Right ventricle myocardium inferior (tissue), 1 donor: ENCODE data around the gene BBS7. TPM values are rescaled to one million over a fixed set of nuclear protein-coding genes. Genes with fewer than 3 reads are reported as not detected.
A peak's percentile ranks its signal among the peaks of the same experiment; 100 is the strongest.

ENCODE experiments used
- ATAC-seq: fragments of 200-7000 bp; cut with Tn5 transposase; one replicate; pipeline ENCODE4 v1.9.1; 2020; ENCODE audit warnings: mild to moderate bottlenecking, moderate library complexity
- DNase-seq: peaks from one replicate; pipeline ENCODE4 v3.0.0; 2021; ENCODE audit errors: missing footprints
- intact Hi-C: fragments of 100-400 bp; cut with DNase I; formaldehyde crosslinking; loops from one replicate; pipeline ENCODE4 v1.11.0; 2022
- total RNA-seq: library from RNA; stranded (reverse); fragmentation: NEBNext Ultra II Directional; extraction: Animal tissue kit (Norgen Biotek cat#: 25700); gene quantifications from one replicate; pipeline ENCODE4 v1.2.1, GENCODE V29; 2021
- donor health status: DM: no; HTN: yes; CAD: no; lungs with severe emphysema.

BBS7 gene
- total RNA-seq, 1 donor from 2014 or later: 5.4 TPM

DNA sequence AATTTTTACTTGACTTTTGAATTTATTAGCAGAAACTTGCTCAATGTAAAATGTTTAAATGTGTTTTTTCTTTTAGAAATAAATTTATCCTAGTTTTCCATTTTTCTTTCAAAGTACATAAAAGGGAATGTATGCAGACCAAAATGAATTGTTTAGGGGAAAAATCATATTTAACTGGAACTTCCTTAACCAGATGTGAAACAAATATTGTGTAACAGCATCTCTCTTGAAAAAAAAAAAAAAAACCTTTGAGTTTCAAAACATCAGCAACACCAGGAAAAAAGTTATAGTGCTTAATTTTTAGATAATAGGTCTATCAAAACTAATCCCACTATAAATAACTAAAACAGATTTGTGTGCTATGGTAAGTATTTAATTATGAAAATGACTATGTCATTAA, 32.1 kb downstream of the BBS7 start:
- ATAC-seq: no peak
- intact Hi-C loops: no loop called here
- no peak for DNase-seq

DNA sequence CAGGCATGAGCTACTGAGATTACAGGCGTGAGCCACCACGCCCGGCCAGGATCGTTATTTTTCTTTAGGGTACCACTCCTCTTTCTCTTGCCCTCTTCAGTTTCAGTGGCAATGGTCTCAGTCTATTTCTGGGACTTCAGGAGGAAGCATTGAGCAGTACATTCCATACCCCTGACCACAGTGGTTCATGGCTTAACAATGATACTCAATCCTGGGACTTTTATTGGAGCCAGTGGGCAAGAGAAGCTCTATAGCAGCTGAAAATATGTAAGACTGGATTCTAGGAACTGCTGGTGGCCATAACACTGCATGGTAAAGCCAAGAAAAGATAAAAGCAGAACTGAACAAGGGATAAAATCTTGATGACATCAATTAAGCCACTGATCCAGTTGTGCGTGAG, 40.8 kb downstream of the BBS7 start:
- ATAC-seq (no peak), DNase-seq (no peak)
- intact Hi-C loops: no loop called here

DNA sequence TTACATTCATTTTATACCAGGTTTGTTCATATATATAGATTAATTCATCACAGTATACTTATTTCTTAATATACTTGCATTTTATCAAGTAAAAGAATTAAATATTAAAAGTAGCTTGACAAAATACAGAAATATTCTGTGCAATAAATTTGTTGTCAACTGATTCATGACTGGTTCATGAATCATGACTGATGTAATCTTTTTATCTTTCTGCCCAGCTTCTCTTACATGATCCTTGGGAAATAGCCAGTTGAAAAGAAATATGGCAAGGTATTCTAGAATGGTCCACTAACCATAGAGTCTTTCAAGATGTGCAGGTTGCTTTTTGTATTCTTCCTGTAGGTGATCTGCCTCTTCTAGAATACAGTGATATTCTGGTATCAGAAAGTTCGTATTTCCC, 42.4 kb downstream of the BBS7 start:
- no peak for ATAC-seq
- intact Hi-C loops: no loop called here
- no peak for DNase-seq

DNA sequence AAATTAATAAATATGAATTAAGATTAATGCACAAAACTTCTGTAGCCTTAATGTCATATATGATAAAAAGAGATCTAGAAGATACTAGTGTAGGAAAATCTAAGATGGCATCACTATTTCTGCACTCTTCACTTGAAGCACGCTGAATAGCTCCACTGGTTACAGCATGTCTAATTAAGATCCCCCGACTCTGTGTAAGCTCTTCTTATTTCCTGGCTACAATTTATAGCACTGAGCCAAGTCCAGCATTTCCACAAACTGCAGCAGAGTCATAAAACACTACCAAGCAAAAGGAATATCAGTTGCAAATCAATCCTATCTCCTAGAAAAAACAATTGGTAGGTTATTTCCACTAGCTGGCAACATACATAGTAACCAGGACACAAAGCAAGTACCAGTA, 45.3 kb downstream of the BBS7 start:
- intact Hi-C loops: loop anchor here (1.0 to 5.0 kb wide), 2 partner anchors 24 to 128 kb away; partner anchors contain the start of genes ANXA5 and EXOSC9
- ATAC-seq (no peak), DNase-seq (no peak)

GRCh38 chr4:121824171-121824527, 46.1 kb downstream of the BBS7 start:
- intact Hi-C loops: loop anchor here (1.0 to 5.0 kb wide), 2 partner anchors 23 to 127 kb away; partner anchors contain the start of genes ANXA5 and EXOSC9
- ATAC-seq: no peak
- no peak for DNase-seq

DNA sequence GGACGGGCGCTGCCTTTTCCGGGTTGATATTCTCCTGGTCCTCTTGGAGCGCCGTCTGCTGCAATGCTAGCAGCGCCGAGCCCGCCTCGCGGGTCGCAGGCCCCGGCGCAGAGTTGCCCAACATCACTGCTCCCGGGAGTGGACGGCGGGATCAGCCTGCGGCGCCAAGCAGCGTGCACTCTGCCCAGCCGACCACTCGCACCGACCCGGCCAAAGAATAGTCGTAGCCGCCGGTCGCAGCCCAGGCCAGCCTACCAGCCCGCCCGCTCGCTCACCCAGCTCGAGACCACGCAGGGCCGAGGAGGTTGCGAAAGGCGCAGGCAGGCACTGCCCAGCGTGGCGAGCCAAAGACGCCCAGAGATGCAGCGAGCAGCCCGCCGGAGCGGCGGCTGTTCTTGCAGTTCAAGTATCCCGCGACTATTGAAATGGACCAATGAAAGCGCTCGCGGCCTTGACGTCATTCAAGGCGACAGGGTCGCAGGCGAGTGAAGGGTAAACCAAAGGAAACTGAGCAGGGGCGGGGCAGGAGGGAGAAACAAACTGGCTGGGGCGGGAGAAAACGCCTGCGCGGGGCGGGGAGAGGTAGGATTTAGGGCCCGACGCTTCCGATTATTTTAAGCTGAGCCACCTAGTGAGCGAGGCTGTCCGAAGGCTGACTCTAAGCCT, 46.6 kb downstream of the BBS7 start, which contains the start of gene CCNA2:
Gene CCNA2, minus strand, starts transcription at position 379 of the 666 bp plus-strand sequence. Its CDS starts 255 bp downstream, at position 124.
- DNase-seq (peak; percentile 98), ATAC-seq (peak; percentile 100)
- intact Hi-C loops: loop anchor here (1.0 to 5.0 kb wide), 2 partner anchors 22 to 126 kb away; partner anchors contain the start of genes ANXA5 and EXOSC9

DNA sequence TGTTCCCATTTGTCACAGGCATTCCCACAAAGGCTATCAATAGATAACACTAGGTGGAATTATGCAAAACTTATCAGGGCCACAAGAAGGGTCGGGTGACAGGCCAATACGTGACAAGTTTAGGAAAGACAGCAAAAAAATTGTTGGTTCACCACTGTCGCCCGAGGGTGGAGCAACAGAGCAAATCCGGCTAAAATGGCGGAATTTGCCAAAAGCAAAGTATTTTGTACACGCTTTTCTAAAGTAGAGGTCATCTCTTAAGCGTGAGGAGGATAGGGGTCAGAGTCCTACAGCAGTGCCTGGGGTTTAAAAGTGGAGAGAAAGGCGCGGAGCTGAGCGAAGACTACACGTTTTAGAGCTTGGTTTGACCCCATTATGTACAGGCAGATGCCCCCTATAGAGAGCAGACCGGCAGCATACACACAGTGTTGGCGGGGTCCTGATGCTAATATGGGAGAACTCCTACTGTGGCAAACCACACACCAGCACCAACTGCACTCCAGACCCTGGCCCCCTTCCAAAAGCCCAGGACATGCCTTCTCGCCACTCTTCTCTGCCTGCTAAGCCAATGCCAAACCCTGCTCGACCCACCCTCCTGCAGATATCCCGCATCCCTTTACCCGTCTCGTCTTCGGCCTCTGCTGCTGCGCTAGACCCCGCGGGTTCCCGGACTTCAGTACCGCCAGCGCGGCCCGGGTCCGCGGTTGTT, 47.3 kb downstream of the BBS7 start:
- ATAC-seq: peak; percentile 14
- no peak for DNase-seq
- intact Hi-C loops: loop anchor here (5.0 kb wide), 1 partner anchor 126 kb away; the partner anchor contains the start of gene ANXA5

GRCh38 chr4:121822047-121822446, 48.2 kb downstream of the BBS7 start:
- intact Hi-C loops: loop anchor here (5.0 kb wide), 1 partner anchor 125 kb away; the partner anchor contains the start of gene ANXA5
- DNase-seq: no peak
- ATAC-seq: no peak

- intact Hi-C loops: no loop called here
These were observed 50.9 kb downstream of the BBS7 start for GRCh38 chr4:121819216-121819965.

DNA sequence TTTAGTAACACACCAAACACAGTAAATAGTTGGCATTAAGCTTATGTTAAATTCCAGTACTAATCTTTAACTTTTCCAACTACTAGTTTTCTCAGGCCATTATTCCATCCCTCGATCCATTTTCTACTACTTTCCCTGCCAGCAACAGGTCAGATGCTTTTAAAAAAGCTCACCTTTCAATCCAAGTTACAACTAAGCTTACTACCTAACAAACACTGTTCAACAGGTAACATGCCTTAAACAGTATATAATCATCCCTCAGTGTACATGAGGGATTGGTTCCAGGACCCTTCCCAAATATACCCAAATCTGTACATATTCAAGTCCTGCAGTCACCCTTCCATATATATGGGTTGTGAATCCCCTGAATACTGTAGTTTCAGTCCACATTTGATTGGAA, 52.1 kb downstream of the BBS7 start:
- DNase-seq (no peak), ATAC-seq (no peak)
- intact Hi-C loops: no loop called here

More at GRCh38 chr4:121819216-121819965, 50.9 kb downstream of the BBS7 start:
- ATAC-seq: no peak
- no peak for DNase-seq

- no peak for DNase-seq
- no peak for ATAC-seq
- intact Hi-C loops: no loop called here
These were observed 52.6 kb downstream of the BBS7 start for GRCh38 chr4:121817701-121818100.

- DNase-seq: no peak
- no peak for ATAC-seq
These were observed 53.3 kb downstream of the BBS7 start for GRCh38 chr4:121817006-121817405.

DNA sequence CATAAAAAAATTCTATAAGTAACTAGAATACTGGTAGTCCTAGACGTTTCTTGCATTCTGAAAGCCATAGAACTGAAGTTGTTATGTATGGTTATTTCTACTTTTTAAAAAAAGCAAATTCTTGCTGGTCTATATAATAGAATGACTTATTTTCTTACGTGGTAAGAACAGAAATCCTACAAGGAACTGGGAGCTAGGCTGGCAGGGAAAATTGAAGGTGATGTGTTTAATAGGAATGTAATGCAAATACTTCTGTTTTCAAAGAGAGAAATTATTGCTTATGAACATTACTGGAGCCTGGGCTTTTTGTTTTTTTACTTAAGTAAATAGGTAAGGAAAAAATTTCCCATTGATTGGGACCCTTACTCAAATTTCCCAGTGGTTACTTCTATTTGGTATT, 55.5 kb downstream of the BBS7 start:
- ATAC-seq (no peak), DNase-seq (no peak)
- intact Hi-C loops: no loop called here

More at GRCh38 chr4:121817006-121817405, 53.3 kb downstream of the BBS7 start:
- intact Hi-C loops: no loop called here

DNA sequence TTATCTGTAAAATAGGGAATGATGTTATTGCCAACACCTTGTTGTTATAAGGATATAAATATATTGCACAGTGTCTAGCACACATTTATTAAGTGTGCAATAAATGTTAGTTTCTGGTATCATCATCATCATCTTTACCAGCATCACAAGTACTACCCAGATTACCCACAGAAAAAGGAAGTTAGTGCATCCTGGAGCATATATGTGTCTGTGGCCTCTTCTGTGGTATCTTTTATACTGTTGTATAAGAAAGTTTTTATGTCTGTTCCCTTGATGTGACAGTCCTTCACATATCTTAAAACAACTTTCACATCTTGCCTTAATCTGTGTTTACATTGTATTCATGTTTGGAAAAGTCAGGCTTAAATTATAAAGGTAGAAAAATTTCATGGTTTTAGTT, 59.2 kb downstream of the BBS7 start:
- DNase-seq (no peak), ATAC-seq (no peak)
- intact Hi-C loops: no loop called here

- intact Hi-C loops: loop anchor here (10.0 kb wide), 1 partner anchor 418 kb away; no protein-coding TSS in a partner anchor
- ATAC-seq (no peak), DNase-seq (no peak)
These were observed 63.9 kb downstream of the BBS7 start for GRCh38 chr4:121806411-121806810.

DNA sequence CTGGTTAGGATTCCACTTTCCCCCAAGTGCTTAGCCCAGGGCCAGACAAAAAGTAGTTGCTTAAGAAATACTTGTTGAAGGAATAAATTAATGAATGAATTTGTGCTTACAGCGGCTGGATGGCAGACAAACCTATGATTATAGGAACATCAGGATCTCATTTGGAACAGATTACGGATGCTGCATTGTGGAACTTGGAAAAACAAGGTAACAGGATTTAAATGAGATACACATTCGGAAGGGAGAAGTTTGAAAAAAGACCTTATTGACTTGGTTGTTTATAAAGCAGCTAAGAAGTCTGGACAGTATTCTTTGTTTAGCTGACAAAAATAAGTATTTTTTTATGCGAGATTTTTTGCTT, 68.6 kb downstream of the BBS7 start:
- DNase-seq: no peak
- intact Hi-C loops: loop anchor here (1.0 to 10.0 kb wide), 3 partner anchors 23 to 423 kb away; partner anchors contain the start of gene ANXA5
- ATAC-seq: no peak

- intact Hi-C loops: loop anchor here (1.0 to 10.0 kb wide), 3 partner anchors 23 to 424 kb away; partner anchors contain the start of gene ANXA5
- ATAC-seq: peak; percentile 95
- DNase-seq: peak; percentile 96
These were observed 69.1 kb downstream of the BBS7 start, which contains the start of gene EXOSC9 for GRCh38 chr4:121800961-121801714. EXOSC9 (plus strand) TSS chr4:121801323; CDS start chr4:121801425, 102 bp downstream.

- DNase-seq (no peak), ATAC-seq (peak; percentile 30)
- intact Hi-C loops: loop anchor here (5.0 to 10.0 kb wide), 2 partner anchors 103 to 424 kb away; partner anchors contain the start of gene ANXA5
These were observed 69.7 kb downstream of the BBS7 start for GRCh38 chr4:121800638-121800960.
